Activated CD8-positive, alpha-beta memory T cell treated with anti-CD3 and anti-CD28 coated beads for 1 hour (primary cell): ENCODE results near the gene EXOSC2.

Experiments
- DNase-seq, 2 donors: peaks; one replicate each; pipeline ENCODE4 v3.0.0-alpha.2; 2020; ENCODE audit warnings: low read depth in 1 of 2; ENCODE audit errors: extremely low read depth in 1 of 2

EXOSC2 gene

DNA sequence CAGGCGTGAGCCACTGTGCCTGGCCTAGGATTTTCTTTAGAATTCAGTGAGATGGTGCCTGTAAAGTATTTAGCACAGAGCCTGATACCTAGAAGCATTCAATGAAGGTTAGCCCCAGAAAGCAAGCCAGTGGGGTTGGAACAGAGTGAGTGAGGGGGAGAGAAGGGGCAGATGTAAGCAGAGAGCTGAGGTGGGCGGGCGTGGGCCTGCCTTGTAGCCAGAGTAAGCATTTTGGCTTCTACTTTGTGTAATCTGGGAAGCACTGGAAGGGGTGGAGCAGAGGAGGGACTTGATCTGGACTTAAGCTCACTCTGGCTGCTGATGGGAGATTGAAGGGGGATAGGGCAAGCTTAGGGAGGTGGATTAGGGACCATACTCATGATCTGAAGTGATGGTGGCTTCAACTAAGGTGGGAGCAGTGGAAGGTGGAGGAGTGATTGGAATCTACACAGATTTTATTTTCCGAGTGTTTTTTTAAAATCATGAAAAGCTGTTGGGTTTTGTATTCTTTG is 2.6 kb downstream of the EXOSC2 start:
- no peak for DNase-seq

DNA sequence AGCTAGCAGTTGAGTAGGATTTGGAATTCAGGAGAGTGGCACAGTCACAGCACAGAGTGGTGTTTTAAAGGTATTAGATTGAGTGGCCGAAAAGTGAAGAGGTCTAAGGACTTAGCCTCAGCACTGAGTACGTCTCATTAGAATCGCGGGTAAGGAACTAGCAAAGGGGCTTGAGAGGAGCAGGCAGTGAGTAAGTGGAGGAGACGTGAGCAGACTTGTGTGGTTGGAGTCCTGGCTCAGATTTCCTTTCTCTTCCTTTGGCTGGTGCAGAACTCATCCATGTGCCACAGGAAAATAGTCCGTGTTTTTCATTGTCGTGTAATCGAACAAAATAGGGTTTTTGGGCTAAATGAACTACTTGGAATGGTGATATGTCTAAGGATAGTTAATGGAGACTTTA is 3.4 kb downstream of the EXOSC2 start:
- no peak for DNase-seq

DNA sequence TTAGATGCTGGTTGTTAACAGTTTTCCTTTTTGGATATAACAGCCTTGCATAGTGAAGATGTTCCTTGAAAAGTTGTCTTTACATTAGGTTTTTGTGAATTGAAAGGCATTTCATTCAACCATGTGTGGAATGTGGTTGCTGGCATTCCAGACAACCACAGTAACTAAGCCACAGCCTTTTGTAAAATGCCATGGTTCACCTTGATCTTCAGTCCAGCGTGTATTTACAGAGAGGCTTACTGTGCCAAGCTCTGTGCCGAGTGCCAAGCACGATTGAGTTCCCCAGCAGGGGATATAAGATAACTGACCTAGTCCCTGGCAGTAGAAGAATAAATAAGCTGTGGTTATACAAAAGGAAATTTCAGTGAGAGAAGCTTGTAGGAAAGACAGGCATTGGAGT is 4.9 kb downstream of the EXOSC2 start:
- no peak for DNase-seq

DNA sequence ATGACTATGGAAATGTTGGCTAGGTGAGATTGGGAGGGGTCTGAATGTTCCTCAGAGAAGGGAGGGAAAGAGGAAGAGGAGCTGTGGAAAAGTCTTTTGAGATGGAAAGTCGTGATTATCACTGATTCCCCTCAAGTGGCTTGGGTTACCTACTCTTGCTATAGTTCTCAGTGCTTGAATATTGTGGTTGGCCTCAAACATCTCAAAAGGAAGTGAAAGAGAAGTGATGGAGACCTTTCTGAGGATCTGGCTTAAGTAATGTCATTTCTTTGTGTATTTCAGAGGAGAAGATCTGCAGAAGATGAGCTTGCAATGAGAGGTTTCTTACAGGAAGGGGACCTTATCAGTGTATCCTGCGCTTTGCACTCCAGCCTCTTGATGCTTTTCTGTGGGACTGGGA is 5.5 kb downstream of the EXOSC2 start:
- no peak for DNase-seq

DNA sequence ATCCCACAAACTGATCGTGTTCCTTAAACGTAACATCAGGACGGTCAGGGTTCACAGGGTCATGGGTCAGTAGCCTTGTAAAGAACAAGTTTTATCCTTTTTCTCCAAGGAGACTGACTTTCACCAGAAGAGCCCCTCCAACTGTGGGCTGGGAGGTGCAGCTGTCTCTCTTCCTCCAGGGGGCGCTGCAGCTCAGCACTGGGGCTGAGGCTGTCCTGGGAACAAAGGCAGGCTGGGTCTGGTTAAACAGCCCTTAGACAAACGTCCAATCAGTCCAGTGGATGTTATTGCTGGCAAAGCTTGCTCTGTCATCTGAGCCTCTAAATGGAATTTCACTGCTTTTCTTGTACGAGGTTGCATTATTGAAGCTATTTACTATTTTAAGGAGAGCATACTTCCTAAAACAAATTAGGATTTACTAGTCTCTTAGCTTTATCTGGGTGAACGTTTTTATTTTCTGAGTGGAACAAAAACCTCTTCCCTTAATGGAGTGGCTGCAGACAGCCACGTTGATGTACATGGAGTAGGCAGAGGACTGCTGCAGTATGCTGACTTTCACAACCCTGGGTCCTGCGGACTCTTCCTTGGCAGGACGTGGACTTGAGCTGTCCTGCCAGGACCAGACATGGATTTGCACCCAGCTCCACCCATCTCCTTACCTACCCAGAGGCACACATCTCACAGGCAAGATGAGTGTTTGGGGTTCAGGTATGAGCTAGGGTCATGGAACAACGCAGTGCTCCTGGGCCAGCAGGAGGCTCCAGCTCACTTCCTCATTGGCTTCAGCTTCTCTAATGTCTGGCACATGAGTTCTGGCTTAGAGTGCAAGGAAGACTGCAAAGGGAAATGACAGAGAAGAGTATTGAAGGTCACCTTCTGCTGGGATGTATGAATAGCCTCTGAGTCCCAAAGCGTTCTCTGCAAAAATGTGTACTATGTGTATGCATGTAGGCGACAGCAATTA is 7.8 kb downstream of the EXOSC2 start:
- peak; percentile 27 to 55 for DNase-seq

DNA sequence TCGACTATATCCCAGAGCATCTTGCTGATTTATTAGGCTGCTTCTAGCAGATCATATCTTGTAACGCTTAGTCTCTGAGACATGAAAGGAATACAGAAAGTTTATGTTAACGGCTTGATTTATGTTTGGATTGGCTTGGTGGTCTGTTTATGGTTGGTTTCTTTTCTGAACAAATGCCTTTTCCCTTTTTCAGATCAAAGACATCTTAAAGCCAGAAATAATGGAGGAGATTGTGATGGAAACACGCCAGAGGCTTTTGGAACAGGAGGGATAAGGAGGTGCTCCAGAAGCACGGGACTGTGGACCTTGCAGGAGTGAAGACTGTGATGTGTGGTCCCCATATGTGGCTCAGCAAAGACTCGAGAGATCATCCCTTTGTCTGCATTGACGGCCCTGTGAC is 9.9 kb downstream of the EXOSC2 start:
- DNase-seq = no peak

DNA sequence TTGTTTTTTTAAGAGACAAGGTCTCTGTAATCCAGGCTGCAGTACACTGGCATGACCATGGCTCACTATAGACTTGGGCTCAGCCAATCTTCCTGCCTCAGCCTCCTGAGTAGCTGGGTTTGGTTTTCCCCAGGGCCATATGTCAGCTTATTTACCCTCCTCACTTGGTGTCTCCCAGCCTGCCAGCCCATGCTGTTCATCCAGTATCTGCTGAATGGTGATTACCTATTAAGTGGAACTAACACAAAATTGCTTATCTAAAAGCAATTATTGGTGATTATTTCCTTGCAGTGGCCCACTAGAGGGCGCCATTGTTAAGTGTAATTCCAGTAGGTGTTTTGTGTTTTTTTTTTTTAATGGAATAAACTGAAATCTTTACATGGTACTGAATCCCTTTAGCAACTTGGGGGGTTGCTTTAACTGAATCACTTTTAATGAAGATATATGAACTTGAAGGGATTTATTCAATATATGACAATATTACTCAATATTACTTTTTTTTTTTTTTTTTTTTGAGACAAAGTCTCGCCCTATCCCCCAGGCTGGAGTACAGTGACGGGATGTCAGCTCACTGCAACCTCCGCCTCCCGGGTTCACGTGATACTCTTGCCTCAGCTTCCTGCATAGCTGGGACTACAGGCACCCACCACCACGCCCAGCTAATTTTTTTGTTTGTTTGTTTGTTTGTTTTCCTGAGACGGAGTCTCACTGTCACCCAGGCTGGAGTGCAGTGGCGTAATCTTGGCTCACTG is 13.8 kb downstream of the EXOSC2 start:
- DNase-seq = peak; percentile 48 to 62

DNA sequence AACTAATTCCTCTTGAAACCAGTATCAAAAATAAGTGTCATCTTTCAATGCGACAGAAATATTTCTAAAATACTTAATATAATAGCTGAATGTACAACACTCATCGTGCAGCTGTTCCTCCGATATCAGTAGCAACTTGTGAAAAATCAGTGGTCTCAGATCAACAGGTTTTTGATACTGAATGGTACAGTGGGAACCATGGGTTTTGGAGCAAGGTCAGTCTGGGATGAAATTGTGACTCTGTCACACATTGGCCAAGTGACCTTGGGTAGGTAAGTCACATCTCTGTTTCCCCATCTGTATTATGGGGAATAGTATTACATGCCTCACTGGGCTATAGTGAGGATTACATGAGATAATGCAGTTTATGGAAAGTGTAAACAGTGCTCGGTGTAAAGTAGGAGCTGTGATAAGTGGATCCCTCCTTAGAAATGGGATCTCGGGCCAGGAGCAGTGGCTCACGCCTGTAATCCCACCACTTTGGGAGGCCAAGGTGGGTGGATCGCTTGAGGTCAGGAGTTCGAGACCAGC is 17.3 kb downstream of the EXOSC2 start:
- no peak for DNase-seq

DNA sequence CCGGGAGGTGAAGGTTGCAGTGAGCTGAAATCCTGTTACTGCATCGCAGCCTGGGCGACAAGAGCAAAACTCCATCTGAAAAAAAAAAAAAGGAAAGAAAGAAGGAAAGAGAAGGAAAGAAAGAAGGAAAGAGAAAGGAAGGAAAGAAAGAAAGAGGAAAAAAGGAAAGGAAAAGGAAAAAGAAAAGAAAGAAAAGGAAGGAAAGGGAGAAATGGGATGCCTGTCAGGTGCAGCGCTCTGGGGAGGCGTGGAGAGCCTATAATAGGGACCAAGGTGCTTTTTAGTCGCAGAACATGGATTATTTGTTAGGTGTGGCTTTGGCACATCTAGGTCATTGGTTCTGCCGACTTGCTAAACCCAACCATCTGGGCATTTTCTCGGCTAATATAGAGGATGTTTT is 17.9 kb downstream of the EXOSC2 start:
- no peak for DNase-seq

DNA sequence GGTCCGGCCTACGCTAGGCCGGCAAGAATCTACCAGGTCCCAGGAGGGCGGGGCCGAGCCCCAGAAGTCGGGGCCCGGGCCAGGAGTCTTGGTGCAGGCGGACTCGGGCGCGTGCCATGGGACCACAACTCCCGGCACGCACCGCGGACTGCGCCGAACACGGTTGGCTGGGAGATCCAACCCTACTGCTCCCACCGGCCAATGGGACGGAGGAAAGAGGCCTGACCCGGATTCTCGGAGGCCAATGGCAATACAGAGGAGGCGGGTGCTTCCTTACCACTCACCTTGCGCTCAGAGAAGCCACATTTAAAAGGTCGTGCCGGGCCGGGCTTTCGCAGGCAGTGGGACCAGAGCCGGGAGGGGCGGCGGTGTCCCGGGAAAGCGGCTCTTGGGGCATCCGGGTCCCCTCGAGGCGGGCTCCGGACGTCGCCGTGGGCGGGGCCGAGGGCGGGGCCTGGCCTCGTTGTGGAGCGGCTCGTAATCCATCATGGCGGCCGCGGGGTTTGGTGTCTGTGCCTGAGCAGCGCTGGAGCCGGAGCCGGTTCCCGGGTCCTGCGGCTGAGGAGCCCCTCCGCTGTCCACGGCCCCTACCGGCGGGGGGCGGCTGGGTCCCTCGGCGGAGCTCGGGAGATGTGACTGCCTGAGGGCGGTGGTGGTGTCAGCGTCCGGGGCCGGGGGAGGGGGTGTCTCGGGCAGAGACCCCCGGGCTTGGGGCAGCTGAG is 19.1 kb downstream of the EXOSC2 start:
- peak; percentile 86 to 88 for DNase-seq

DNA sequence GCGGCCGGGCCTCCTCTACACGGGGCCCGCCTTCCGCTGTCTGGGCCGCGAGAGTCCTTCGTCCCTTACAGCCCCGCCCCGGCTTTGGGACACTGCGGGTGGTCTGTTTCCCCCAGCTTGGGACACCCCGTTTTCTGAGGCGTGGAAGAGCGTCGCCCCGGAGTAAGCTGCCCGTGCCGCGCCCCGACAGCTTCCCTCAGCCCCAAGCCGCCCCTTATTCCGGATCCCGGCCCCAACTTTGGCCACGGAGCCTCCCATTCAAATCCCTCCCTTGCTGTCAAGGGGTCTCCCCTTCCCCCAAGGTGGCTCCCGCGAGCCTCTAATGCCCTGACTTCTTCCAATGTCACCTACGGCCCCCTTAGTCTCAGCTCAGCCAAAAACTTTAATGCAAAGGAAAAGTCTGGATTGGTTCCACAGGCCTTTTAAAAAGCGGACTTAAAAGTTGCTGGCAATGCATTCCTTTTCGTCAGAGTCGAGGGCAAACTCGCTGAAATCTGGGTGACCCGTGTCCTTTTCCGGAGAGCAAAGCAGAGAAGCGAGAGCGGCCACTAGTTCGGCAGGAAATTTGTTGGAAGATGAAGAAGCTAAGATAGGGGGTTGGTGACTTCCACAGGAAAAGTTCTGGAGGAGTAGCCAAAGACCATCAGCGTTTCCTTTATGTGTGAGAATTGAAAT is 19.8 kb downstream of the EXOSC2 start:
- no peak for DNase-seq

DNA sequence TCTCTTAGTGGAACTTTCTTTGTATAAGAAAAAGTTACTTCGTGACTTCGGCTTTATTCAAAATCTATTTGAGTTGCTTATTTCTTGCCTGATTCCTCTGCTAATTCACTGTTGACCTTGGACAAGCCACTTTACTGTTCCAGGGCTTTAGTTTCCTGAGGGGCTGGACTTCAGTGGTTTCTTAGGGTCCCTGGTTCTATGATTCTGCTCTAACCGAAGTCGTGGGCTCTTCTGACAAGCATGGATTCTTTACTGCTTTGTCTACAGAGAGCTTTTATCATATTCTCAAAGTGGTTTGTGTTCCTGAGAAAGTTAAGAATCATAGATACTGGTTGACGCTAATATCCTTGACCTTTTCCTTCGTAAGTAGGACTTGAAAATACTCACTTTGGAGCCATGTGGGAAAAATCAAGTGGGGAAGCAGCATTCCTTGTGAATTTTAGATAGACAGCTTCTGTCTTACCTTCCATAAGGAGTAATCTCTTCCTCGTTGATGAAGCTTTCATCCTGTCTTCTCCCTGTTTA is 21.1 kb downstream of the EXOSC2 start:
- no peak for DNase-seq

DNA sequence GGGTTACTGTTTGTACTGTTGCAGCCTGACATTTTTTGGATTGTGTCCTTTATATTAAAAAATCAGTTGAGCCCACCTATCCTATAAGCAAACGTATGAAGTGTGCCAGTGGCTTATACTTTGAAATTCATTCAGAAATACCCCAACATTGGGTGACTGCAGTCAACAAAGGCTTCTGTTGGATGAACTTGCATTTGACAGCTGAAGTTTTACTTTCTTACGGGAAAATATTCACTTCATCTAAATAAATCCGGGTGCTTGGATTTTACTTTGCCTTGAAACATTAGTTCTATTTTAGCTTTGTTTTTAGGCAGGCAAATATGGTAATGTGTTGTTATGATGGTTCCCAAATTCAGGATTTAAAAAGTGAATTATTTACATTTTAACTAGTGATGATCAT is 21.7 kb downstream of the EXOSC2 start:
- DNase-seq = no peak

DNA sequence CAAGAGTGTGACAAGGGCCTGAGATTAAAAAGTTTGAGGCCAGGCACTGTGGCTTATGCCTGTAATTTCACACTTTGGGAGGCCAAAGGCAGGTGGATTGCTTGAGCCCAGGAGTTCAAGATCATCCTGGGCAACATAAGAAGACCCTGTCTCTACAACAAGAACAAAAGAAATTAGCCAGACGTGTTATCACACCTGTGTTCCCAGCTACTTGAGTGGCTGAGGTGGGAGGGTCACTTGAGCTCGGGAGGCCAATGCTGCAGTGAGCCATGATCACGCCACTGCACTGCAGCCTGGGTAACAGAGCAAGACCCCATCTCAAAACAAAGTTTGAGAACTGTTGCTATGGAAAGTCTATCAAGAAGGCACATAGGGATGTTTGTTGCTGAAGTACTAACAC is 25.0 kb downstream of the EXOSC2 start:
- no peak for DNase-seq

DNA sequence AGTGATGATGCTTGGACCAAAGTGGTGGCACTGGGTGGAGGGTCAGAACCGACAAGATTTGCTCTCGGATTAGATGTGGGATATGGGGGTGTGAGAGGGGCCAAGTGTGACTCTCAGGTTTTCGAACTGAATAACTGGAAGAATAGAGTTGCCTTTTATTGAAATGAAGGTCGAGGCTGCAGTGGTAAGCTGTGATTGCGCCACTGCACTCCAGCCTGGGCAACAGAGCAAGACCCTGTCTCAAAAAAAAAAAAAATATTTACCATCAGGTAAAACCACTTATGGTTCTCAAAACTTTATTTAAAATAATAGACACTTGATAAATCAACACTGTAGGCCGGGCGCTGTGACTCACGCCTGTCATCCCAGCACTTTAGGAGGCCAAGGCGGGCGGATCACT is 27.2 kb downstream of the EXOSC2 start:
- no peak for DNase-seq

DNA sequence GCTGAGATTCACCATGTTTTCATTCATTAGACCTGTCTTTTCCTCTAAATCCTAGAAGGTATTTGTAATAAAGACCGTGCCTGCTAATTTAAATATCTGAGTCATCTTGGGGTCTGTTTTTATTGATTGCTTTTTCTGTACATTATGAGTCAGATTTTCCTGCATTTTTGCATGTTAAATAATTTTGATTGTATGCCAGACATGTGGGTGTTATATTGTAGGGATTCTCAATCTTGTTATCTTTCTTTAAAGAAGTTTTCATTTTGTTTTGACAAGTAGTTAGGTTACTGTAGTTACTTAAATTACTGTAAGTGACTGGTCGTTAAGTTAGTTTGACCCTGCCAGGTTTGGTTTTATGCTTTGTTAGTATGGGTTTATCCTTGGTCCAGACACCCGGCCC is 35.1 kb downstream of the EXOSC2 start:
- DNase-seq = no peak

DNA sequence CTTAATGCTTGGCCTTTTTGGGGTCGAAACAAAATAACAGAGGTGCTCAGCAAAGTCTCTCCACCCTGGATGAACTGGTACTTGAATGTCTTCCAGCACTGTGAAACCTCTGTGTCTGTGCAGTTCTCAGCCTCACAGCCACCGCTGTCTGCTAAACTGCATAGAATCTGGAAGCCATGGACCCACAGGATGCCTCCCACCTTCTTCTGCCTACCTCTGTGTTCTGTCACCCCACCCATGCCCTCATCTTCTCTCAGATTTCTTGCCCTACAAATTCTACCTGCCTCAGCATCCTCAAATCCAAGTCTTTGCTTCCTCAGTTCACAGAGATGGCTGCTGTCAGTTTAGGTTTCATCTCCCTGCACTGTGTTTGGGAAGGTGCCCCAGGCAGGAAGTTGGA is 35.6 kb downstream of the EXOSC2 start:
- DNase-seq = no peak

DNA sequence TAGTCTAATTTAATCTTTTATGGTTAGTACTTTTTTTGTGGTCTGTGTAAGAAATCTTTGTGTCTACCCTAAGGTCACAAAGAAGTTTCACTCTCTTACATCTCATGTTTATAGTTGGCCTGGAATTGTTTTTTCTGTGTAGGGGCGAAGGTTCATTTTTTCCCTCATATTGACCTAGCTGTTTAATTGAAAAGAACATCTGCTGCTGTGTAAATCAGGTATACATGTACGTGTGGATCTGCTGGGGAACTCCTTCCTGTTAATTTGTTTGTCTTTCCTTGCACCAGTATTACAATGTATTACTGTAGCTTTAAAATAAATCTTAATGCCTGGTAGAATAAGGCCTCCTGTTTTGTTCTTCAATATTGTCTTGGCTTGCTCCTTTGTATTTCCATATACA is 37.8 kb downstream of the EXOSC2 start:
- DNase-seq = no peak

DNA sequence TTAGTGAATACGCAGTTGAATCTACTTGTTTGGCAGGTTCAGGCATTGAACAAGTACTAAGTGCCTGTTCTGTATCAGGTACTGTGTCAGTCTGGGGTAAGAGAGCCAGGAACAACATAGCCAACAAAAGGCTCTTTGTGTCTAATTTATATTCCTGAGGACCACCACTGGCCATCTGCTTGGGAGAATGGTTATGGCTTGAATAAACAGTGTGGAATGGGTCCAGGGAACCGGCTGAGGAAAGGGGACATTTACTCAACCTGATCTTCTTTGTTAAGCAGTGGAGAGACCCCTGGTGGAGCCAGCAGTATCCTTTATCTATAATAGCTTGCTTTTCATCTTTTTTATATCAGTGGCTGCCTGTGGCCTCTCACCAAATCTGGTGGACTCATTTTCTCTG is 38.6 kb downstream of the EXOSC2 start:
- no peak for DNase-seq

DNA sequence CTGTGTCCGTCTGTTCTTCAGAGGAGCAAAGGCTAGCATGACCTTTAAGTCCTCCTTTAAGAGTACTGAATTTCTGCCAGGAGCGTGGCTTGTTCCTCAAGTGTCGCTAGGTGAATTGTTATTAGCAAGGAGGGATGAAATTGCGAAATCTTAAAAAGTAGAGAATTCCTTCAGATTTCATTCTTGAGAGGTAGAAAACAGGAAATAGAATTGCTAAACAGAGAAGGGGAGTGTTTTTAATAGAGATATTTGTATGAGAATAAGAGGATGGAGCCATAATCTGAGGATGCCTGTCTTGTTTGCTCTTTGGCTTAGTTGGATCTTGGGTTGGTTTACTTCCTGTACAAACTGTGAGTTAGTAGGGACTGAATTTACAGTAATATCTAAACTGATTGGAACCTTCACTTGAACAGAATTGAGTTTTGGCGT is 39.2 kb downstream of the EXOSC2 start:
- no peak for DNase-seq
